HK-2 (cell line): ENCODE results near the gene OR7G3.

Experiments used
- DNase-seq: peaks from one replicate; pipeline ENCODE4 v3.0.0-alpha.2; 2018; ENCODE audit not compliant: unreplicated experiment

Gene OR7G3

DNA sequence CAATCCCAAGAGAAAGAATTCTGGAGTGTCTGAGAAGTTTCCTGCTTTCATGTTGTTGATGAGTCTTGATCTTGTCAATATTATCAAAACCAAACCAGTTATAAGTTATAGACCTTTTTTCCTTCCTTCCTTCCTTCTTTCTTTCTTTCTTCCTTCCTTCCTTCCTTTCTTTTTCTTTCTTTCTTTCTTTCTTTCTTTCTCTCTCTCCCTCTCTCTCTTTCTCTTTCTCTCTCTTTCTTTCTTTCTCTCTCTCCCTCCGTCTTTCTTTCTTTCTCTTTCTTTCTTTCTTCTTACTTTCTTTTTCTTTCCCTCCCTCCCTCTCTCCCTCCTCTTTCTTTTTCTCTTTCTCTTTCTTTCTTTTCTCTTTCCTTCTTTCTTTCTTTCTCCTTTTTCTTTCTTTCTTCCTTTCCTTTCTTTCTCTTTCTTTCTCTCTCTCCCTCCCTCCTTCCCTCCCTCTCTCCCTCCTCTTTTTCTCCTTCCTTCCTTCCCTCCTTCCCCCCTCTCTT lies at the start of gene OR7G3:
TSS of gene OR7G3 (minus strand) at position 51 of the 506 bp plus-strand sequence. CDS start at position 51, 0 bp downstream.
- no peak for DNase-seq

GRCh38 chr19:9175326-9175725 lies 48.6 kb upstream of the OR7G3 start:
- no peak for DNase-seq

DNA sequence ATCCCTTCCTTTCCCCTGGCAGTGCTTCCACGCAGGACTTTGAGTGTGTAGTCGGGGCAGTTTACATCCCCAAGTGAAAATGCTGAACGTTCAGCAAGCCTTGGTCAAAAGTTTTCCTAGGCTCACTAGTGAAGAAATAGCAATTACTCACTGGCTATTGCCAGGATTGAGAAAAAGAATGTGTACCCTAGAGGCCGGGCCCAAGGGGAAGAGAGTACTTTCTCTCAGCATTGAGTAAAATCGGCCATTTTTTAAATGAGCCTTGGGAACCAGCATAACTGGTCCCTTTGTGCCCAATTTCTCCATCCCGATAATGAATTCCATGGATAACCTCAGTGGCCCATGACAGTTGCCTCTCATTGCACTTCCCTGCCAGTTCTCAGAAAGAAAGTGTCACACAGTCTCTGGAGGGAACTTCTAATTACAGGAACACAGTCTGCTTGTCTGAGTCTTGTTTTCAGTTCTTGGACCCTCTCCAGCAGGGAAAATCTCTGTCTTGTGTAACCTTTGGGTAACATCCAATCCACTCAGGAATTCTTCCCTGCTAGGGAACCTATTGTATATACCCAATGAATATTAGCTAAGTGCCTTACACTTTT lies 44.7 kb upstream of the OR7G3 start:
- no peak for DNase-seq

DNA sequence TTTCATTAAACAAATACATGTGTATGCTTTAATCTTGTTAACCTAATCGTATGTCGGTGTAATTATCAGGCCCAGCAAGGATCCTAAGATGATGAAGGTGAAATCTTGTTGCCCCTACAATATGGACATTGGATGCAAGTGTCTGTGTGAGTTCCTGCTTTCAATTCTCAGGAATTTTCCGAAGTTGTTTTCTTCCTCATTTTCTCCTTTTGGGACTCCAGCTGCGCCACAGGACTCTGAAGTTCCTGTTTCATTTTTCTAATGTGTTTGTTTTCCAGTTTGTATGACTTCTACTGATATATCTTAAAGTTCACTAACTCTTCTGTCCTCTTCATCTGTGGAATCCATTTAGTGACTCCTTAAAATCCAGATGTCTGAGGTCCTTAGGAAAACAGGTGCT lies 40.1 kb upstream of the OR7G3 start:
- no peak for DNase-seq

DNA sequence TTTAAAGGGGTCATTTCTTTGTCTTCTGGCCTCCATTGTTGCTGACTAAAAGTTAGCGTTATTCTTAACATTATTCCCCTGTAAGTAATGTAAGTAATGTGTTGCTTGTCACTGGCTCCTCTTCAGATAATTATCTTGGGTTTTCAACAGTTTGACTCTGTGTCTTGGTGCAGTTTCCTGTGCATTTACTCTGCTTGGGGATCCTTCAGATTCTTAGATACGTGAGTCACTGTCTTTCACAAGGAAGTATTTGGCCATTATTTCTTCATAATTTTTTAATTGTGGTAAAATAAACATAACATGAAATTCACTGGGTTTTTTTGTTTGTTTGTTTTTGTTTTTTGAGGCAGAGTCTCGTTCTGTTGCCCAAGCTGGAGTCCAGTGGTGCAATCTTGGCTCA lies 38.5 kb upstream of the OR7G3 start:
- DNase-seq: no peak

DNA sequence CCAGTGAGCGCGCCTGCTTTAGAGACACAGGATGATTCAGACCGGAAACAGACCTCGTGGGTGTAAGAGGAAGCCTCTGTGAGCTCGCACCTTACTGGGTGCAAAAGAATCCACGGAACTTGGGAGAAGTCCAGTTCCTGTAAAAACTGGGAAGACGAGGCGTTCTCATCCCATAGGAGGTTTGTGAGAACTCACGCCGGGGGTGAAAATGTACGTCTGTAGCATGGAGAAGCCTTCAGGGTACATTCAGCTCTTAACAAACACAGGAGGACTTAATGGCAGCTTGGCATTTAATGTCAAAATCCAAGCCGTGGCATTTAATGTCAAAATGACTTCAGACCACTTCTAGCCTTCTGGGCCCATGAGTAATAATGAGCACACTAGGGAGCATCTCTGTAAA lies 34.7 kb upstream of the OR7G3 start:
- no peak for DNase-seq

GRCh38 chr19:9159891-9160290 lies 33.1 kb upstream of the OR7G3 start:
- DNase-seq: no peak

GRCh38 chr19:9156304-9156703 lies 29.6 kb upstream of the OR7G3 start:
- no peak for DNase-seq

- DNase-seq: no peak
Measured at GRCh38 chr19:9155591-9155990, 28.8 kb upstream of the OR7G3 start.

DNA sequence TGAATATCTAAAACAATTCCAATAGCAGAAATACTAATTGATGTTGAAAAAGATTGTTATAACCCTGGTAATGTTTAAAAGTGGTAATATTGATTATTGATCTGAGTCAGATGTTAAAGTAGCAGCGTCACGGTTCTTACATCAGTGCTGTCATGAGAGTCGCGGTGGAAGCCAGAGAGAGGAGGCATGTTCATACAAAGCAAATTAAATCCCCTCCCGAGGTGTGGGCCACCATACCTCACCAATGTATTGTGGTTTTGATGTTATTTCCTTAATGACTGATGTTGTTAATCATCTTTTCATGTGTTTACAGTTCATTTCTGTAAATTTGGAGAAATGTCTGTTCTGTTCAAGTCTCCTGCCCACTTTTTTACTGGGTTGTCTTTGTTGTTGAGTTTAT lies 24.6 kb upstream of the OR7G3 start:
- no peak for DNase-seq

DNA sequence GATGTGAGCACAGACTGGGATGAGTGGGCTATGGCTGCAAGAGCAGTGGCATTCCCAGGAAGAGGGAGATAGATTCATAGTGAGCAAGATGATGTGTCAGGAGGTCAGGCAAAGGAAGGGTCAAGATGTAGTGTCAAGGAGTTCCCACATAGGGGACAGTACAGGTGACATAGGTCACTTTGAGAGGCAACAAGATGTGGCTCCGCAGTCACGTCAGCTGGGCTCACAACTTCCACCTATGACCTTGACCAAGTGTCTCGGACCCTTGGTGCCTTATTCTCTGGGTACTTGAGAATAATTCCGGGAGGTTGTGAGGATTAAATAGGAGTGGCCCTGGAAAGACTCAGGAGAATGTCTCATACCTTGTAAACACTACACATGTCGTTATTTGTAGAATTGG lies 23.9 kb upstream of the OR7G3 start:
- no peak for DNase-seq

GRCh38 chr19:9149997-9150396 lies 23.2 kb upstream of the OR7G3 start:
- DNase-seq: no peak

DNA sequence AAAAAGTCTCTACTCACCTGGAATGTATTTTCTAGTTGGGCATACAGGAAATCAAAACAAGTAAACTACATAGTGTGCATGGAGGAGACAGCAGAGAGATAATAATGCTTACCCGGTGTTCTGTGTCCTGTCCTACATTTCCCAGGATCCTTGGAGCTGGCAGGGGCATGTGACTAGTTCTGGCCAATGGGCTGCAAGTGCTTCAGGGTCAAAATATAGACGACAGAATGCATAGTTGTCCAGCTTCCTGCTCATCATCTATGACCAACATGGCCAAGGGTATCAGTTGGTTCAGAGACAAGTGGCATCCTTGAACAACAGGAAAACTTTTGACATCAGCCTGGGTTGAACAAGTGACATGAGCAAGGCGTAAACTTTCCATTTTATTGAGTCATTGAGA lies 21.9 kb upstream of the OR7G3 start:
- DNase-seq: no peak

GRCh38 chr19:9146882-9147281 lies 20.1 kb upstream of the OR7G3 start:
- no peak for DNase-seq

- DNase-seq: no peak
Measured at GRCh38 chr19:9144920-9145319, 18.2 kb upstream of the OR7G3 start.

- DNase-seq: peak; percentile 85
Measured at GRCh38 chr19:9140159-9140874, 13.6 kb upstream of the OR7G3 start, which contains the start of gene ZNF317. Gene ZNF317 (plus strand): TSS chr19:9140397. CDS start chr19:9156017, 15,620 bp downstream.

- no peak for DNase-seq
Measured at GRCh38 chr19:9139609-9140158, 12.9 kb upstream of the OR7G3 start.

- DNase-seq: no peak
Measured at GRCh38 chr19:9132422-9132821, 5.7 kb upstream of the OR7G3 start.

GRCh38 chr19:9130965-9131364 lies 4.2 kb upstream of the OR7G3 start:
- DNase-seq: no peak

GRCh38 chr19:9128171-9128570 lies 1.4 kb upstream of the OR7G3 start:
- no peak for DNase-seq

DNA sequence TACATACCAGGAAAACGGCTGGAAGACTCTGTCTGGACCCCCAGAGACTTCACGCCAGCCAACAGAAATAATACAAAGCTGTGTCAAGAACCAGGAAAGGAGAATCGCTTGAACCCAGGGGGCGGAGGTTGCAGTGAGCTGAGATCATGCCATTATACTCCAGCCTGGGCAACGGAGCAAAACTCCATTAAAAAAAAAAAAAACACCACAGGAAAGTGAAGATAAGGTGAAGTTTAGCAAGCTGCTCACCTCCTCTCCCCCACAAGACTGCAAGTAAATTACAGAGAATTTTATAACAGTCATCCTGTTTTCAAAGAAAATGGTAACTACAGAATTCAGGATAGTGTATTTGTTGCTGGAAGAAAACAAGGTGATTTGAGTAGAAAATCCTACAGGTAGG lies 10.2 kb downstream of the OR7G3 start:
- DNase-seq: no peak

- DNase-seq: no peak
Measured at GRCh38 chr19:9115307-9115813, 11.4 kb downstream of the OR7G3 start, which contains the start of gene OR7G1. Gene OR7G1 (minus strand): TSS chr19:9115763. CDS start chr19:9115763, 0 bp downstream.

DNA sequence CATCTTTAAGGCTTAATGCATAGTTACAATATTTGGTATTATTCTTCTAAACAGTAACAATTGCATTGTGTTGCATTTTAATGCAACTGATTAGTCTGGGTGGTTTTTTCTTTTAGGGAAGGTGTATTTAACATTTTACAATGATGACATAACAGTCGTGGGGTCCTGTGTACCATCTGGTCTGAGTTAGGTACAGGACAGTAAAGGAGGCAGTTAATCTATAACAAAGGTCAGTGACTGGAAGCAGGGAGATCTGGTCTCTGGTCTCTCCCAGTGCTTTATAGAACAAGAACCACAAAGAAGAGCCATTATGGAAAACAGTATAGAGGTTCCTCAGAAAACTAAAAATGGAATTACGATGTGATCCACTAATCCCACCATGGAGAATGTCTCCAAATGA lies 16.8 kb downstream of the OR7G3 start:
- DNase-seq: no peak
